ENCODE measurements around the gene PSEN1. TPM values are rescaled to one million over a fixed set of nuclear protein-coding genes. Genes with fewer than 3 reads are reported as not detected.

PSEN1 gene
- total RNA-seq, 1 experiment from 2014 or later = 26.9 TPM

- H3K9me2 ChIP-seq (ENCODE audit: insufficient read depth) = no peaks in the 10 kb centered on the region
- no peak for DNase-seq (ENCODE audit: low read depth, low spot score)
- ChIA-PET RAD21 (ENCODE audit: low non-redundant PET in 1 of 2, low total read pairs in 2 of 2, uncharacterized antibody in 2 of 2, unreplicated experiment in 2 of 2) (no interaction called here), CTCF (interaction anchor here (0.6 to 1.4 kb wide), 2 partner anchors 20 to 93 kb away, joined by 3 to 4 read pairs; no protein-coding TSS in a partner anchor), POLR2A (no interaction called here)
- no peaks in the 10 kb centered on the region for H3K36me3 ChIP-seq (ENCODE audit: control insufficient read depth in 1 of 2, insufficient read depth in 2 of 2, low read length in 2 of 2)
- H2AFZ ChIP-seq (ENCODE audit: low read depth, low read length, poor library complexity, severe bottlenecking) = no peak overlapping the region
- no peak overlapping the region for H3K4me3 ChIP-seq (replicated peaks in 1 of 2; ENCODE audit: low read depth in 1 of 2, low read length in 2 of 2)
- H3K4me1 ChIP-seq (ENCODE audit: control insufficient read depth in 1 of 2, insufficient read depth in 2 of 2, low read length in 2 of 2) = no peaks in the 10 kb centered on the region
- no peak for TF ChIP-seq CTCF (IDR thresholded peaks at IDR 0.05 in 2 of 3, conservative IDR thresholded peaks at IDR 0.05 in 1 of 3; ENCODE audit: borderline replicate concordance in 1 of 3, insufficient read depth in 1 of 3, low read depth in 2 of 3, low read length in 2 of 3)
- no peak for TF ChIP-seq REST (IDR thresholded peaks at IDR 0.05; ENCODE audit: low read depth)
- TF ChIP-seq POLR2A (IDR thresholded peaks at IDR 0.05; ENCODE audit: borderline replicate concordance, extremely low read depth, insufficient read depth, insufficient read length) = no peak
- TF ChIP-seq ZFX (IDR thresholded peaks at IDR 0.05) = no peak
- TF ChIP-seq EZH2 (IDR thresholded peaks at IDR 0.05) = no peak
- no peak for TF ChIP-seq POLR2AphosphoS5 (IDR thresholded peaks at IDR 0.05; ENCODE audit: low read depth, low read length)
- no peak for TF ChIP-seq RAD21 (IDR thresholded peaks at IDR 0.05; ENCODE audit: low read depth)
- TF ChIP-seq MAX (IDR thresholded peaks at IDR 0.05) = no peak
- no peak for TF ChIP-seq ZNF274 (IDR thresholded peaks at IDR 0.05; ENCODE audit: low read depth, low read length)
- TF ChIP-seq SRF (IDR thresholded peaks at IDR 0.05; ENCODE audit: low read depth) = no peak
- no peak for TF ChIP-seq CEBPB (IDR thresholded peaks at IDR 0.05; ENCODE audit: low read depth)
- no peak for TF ChIP-seq ATF3 (IDR thresholded peaks at IDR 0.05)
- no peak for TF ChIP-seq ELF1 (IDR thresholded peaks at IDR 0.05; ENCODE audit: borderline replicate concordance, low read depth)
- TF ChIP-seq FOSL1 (IDR thresholded peaks at IDR 0.05; ENCODE audit: low read depth) = no peak
- no peak for TF ChIP-seq TCF7L2 (IDR thresholded peaks at IDR 0.05; ENCODE audit: borderline replicate concordance, extremely low read depth, insufficient read depth, insufficient read length)
- no peak for TF ChIP-seq EZH2phosphoT487 (IDR thresholded peaks at IDR 0.05; ENCODE audit: borderline replicate concordance)
- no peak for TF ChIP-seq SIN3A (IDR thresholded peaks at IDR 0.05; ENCODE audit: low read depth)
- no peak for TF ChIP-seq YY1 (IDR thresholded peaks at IDR 0.05; ENCODE audit: extremely low read depth, insufficient replicate concordance, low read depth, low read length)
- no peak for TF ChIP-seq SP1 (IDR thresholded peaks at IDR 0.05; ENCODE audit: low read depth)
- no peak for TF ChIP-seq JUND (IDR thresholded peaks at IDR 0.05)
- no peaks in the 10 kb centered on the region for H3K79me2 ChIP-seq (ENCODE audit: insufficient read depth, low read length)
- H4K20me1 ChIP-seq (ENCODE audit: insufficient read depth) = no peaks in the 10 kb centered on the region
- no peaks in the 10 kb centered on the region for H3K27me3 ChIP-seq (ENCODE audit: insufficient read depth, low read length)
- no peak overlapping the region for H3K27ac ChIP-seq (ENCODE audit: low read depth, low read length)
- no peaks in the 10 kb centered on the region for H3K9me3 ChIP-seq (ENCODE audit: control insufficient read depth in 1 of 2, insufficient read depth in 1 of 2, low read depth in 1 of 2, low read length in 2 of 2)
- BruUV-seq (replicated peaks) = no TSS peak
- intact Hi-C loops (cut with micrococcal nuclease) = no loop called here
- no peak for ATAC-seq
- no peak overlapping the region for H3K9ac ChIP-seq (ENCODE audit: low read length)
- H3K4me2 ChIP-seq (ENCODE audit: low read length) = no peak overlapping the region
These were observed 130.0 kb downstream of the PSEN1 start for GRCh38 chr14:73266317-73266716.

All from HCT116 (cell line).